ENCODE data around the gene EVA1B.

EVA1B gene

GRCh38 chr1:36322041-36322785 lies 1.2 kb downstream of the EVA1B start:
- peak overlapping the region; percentile 79 for H3K4me3 ChIP-seq (ENCODE audit: low read depth, low read length)

DNA sequence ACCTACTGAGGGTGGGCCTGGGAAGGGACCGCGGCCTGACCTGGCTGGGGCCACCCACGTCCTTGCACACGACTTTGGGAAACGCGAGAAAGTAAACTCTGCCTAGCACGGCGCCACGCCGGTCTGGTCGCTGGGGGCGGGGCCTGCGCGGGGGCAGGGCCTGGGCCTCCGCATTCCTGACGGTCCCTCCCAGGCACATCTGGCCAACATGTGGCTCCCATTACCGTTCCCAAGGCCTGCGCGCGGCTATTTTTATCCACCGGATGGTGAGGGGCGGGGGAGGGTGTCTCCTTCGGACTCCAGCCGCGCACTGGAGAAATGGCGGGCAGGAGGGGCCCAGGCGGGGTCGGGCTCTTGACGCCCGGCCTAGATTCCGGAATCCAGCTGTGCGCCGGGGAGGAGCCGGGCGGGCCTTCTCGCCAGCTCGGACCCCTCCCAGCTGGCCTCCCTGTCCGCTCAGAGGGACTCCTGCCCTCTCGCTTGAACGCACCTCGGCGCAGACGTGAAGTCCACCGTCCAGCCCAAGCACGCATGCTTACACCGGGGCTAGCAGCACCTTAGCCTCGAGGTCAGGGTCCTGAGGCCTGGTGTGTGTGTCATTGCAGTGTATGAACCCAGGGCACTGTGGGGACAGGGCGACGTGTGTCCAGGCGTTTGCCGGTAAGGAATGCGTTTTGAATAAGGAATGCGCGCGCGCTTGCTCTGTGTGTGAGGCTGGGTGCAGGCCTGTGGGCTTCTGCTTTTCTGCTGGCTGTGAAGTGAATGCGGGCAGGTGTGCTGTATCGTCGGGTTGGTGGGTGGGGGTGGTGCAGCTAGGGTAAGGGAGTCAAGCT lies 2.1 kb downstream of the EVA1B start:
- DNase-seq (ENCODE audit: low read depth), result peak; percentile 87
- peak overlapping the region; percentile 79 for H3K4me3 ChIP-seq (ENCODE audit: low read depth, low read length)

More at GRCh38 chr1:36322041-36322785, 1.2 kb downstream of the EVA1B start:
- no peak for DNase-seq (ENCODE audit: low read depth)

DNA sequence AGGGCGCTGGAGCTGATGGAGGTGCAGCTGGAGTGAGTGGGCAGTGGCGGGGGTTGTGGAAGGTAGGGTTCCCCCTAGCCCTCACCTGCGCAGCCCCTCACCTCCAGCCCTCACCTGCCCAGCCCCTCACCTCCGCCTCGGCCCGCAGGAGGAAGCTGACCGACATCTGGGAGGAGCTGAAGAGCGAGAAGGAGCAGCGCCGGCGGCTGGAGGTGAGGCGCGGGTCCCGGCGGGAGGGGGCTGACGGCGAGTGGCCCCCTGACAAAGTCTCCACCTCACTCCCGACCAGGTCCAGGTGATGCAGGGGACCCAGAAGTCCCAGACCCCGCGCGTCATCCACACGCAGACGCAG lies 2.7 kb downstream of the EVA1B start:
- no peak for DNase-seq (ENCODE audit: low read depth)
- H3K4me3 ChIP-seq (ENCODE audit: low read depth, low read length), result peak overlapping the region; percentile 79

- H3K4me3 ChIP-seq (ENCODE audit: low read depth, low read length), result peak overlapping the region; percentile 79
- DNase-seq (ENCODE audit: low read depth), result no peak
These were observed 3.1 kb downstream of the EVA1B start for GRCh38 chr1:36320291-36320761.

- H3K4me3 ChIP-seq (ENCODE audit: low read depth, low read length), result no peak overlapping the region
- DNase-seq (ENCODE audit: low read depth), result no peak
These were observed 14.0 kb downstream of the EVA1B start for GRCh38 chr1:36309397-36309796.

- H3K4me3 ChIP-seq (ENCODE audit: low read depth, low read length), result peak overlapping the region; percentile 63
- no peak for DNase-seq (ENCODE audit: low read depth)
These were observed 15.7 kb downstream of the EVA1B start for GRCh38 chr1:36307601-36308330.

DNA sequence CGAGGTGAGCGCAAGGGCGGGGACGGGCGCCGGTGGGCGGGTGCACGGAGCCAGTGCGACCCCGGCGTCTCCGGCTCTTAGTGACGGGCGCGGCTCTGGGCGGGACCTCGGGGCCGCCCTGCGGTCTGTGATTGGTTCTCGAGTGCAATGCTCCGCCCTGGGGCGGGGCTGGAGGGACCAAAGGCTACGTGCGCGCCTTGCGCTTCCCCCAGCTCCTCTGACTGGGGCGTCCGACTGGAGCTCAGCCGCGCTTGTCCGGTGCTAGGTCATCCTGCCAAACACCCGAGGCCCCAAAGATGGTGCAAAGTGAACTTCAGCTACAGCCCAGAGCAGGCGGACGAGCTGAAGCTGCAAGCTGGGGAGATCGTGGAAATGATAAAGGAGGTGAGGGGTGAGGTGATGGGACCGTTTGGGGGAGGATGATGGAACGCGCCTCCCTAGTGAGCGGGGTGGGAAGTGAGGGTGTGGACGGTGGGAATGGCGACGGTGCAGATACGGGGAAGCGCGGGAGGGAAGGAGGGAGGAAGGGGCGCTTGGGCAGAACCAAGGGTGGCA lies 16.5 kb downstream of the EVA1B start:
- DNase-seq (ENCODE audit: low read depth), result peak; percentile 72
- peak overlapping the region; percentile 63 for H3K4me3 ChIP-seq (ENCODE audit: low read depth, low read length)

DNA sequence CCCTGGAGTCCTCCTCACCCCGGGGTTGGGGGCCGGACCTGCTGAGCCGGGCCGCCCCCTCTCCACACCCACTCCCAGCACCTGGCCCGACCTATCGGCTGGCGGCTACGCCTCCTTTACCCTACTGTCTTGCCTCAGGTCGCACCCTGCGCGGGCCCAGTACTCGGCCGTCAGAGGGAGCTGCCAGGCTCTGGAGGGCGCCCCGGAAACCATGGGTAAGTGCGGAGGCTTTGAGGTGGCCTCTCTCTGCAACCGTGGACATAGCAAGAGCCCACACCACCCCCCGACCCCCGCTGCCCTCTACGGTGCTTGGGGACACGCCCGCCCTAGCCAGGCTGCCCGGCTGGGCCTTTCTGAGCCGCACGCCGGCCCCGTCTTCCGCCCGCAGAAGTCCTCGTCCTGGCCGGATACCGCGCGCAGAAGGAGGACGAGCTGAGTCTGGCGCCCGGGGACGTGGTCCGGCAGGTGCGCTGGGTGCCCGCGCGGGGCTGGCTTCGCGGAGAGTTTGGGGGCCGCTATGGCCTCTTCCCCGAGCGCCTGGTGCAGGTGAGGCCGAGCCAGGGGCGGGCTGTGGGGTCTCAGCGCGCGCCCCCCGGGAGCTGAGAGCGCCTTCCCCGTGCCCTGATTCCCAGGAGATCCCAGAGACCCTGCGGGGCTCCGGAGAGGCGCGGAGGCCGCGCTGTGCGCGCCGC lies 17.1 kb downstream of the EVA1B start, which contains the start of gene SH3D21:
SH3D21 (plus strand) TSS at position 159 of the 692 bp plus-strand sequence; CDS start at position 212, 53 bp downstream.
- H3K4me3 ChIP-seq (ENCODE audit: low read depth, low read length), result peak within 1 kb of the TSS; percentile 63
- no peak for DNase-seq (ENCODE audit: low read depth)

- no peak overlapping the region for H3K4me3 ChIP-seq (ENCODE audit: low read depth, low read length)
- no peak for DNase-seq (ENCODE audit: low read depth)
These were observed 17.6 kb downstream of the EVA1B start for GRCh38 chr1:36305915-36306209.

- DNase-seq (ENCODE audit: low read depth), result no peak
These were observed 18.2 kb downstream of the EVA1B start for GRCh38 chr1:36304970-36305914.

DNA sequence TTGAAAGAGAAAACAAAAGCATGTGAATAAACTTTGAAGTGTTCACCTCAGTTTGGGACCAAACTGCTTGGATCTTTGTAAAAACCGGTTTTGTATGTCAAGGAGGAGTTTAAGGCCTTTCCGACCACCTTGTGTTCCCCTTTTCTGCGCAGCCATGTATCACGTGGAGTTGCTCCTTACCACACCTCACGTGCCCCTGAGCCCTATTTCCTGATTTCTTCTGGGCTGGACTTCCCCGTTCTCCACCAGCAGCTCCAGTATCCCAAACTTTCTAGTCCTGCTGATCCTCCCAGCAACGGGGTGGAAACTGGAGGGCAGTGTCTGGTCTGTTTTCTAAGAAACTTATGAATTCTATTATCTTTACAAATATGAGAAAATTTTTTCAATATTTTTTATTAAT lies 18.9 kb downstream of the EVA1B start:
- DNase-seq (ENCODE audit: low read depth), result no peak
- H3K4me3 ChIP-seq (ENCODE audit: low read depth, low read length), result no peak overlapping the region

More at GRCh38 chr1:36304970-36305914, 18.2 kb downstream of the EVA1B start:
- H3K4me3 ChIP-seq (ENCODE audit: low read depth, low read length), result no peak overlapping the region

- DNase-seq (ENCODE audit: low read depth), result no peak
- H3K4me3 ChIP-seq (ENCODE audit: low read depth, low read length), result no peak overlapping the region
These were observed 19.6 kb downstream of the EVA1B start for GRCh38 chr1:36303650-36304360.

GRCh38 chr1:36303244-36303643 lies 20.2 kb downstream of the EVA1B start:
- DNase-seq (ENCODE audit: low read depth), result no peak

GRCh38 chr1:36301220-36301619 lies 22.2 kb downstream of the EVA1B start:
- no peak for DNase-seq (ENCODE audit: low read depth)
- no peak overlapping the region for H3K4me3 ChIP-seq (ENCODE audit: low read depth, low read length)

More at GRCh38 chr1:36303244-36303643, 20.2 kb downstream of the EVA1B start:
- H3K4me3 ChIP-seq (ENCODE audit: low read depth, low read length), result no peak overlapping the region

DNA sequence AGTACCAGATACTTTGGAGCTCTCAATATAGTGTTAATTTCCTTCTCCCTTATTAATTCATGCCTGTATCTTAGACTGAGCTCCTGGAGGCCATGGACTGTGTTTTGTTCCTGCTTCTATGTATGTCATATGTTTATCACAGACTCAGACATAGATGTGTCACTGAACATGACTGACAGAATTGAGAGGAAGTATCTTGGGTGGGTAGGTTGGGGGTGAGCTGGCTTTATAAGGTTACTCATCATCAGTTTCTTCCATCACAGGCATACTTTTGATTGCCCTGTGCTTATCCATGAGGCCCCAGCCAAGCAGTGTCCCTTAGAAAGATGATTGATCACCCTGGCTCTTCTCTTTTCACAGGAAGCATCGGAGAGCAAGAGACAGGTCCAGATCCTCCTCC lies 22.9 kb downstream of the EVA1B start:
- H3K4me3 ChIP-seq (ENCODE audit: low read depth, low read length), result no peak overlapping the region
- no peak for DNase-seq (ENCODE audit: low read depth)

DNA sequence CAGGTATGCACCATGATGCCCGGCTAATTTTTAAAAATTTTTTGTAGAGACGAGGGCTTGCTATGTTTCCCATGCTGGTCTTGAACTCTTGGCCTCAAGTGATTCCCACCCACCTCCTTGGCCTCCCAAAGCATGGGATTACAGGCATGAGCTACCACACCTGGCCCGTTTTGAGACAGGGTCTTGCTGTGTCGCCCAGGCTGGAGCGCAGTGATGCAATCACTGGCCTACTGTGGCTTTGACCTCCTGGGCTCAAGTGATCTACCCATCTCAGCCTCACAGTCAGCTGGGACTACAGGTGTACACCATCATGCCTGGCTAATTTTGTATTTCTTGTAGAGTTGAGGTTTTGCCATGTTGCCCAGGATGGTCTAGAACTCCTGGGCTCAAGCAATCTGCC lies 24.8 kb downstream of the EVA1B start:
- DNase-seq (ENCODE audit: low read depth), result no peak
- no peak overlapping the region for H3K4me3 ChIP-seq (ENCODE audit: low read depth, low read length)

GRCh38 chr1:36297062-36297461 lies 26.4 kb downstream of the EVA1B start:
- DNase-seq (ENCODE audit: low read depth), result no peak
- no peak overlapping the region for H3K4me3 ChIP-seq (ENCODE audit: low read depth, low read length)

Data from skeletal muscle cell (primary cell).